Fibroblast of peridontal ligament (primary cell): Measurements from ENCODE around the gene RHBDF2.
A peak's percentile ranks its signal among the peaks of the same experiment; 100 is the strongest.

Experiments used
- DNase-seq: peaks from one replicate; pipeline ENCODE4 v3.0.0-alpha.2; 2010; ENCODE audit errors: extremely low read depth

RHBDF2 gene

DNA sequence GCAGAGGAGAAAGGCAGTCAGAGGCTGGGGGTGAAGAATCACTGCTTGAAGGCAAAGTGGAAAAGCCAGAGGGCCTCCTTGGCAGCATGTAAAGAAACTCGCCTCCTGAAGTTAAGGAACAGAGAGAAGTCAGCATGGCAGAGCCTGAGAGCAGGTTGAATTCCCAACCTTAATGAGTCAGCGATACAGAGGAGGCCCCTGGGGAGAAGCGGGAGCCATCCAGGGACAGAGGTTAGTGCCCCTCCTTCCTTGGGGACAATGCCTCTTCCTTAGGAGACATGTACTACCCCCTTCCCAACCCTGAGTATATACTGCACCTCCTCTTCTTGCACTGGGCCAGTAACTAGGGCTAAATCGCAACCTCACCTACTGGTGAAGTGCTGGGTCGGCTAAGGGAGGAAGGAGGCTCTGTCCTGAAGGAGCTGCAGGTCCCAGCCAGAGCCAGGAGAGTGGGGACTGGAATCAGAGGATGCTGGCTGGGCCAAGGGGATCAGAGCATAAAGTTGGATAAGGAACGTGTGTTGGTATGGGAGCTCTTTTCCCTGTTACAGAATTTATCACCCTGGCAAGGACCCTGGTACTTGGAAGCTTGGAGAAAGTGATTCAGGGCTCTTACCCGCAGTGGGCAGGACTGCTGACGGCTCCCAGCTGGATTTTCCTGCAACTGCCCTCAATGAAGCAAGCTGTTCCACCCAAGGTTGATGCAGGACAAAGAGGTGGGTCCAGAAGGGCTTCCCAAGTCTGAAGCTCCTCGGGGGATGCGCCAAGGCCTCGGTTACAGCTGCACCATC lies 39.3 kb downstream of the RHBDF2 start:
- DNase-seq, result no peak

GRCh38 chr17:76459674-76460073 lies 41.5 kb downstream of the RHBDF2 start:
- DNase-seq, result no peak

DNA sequence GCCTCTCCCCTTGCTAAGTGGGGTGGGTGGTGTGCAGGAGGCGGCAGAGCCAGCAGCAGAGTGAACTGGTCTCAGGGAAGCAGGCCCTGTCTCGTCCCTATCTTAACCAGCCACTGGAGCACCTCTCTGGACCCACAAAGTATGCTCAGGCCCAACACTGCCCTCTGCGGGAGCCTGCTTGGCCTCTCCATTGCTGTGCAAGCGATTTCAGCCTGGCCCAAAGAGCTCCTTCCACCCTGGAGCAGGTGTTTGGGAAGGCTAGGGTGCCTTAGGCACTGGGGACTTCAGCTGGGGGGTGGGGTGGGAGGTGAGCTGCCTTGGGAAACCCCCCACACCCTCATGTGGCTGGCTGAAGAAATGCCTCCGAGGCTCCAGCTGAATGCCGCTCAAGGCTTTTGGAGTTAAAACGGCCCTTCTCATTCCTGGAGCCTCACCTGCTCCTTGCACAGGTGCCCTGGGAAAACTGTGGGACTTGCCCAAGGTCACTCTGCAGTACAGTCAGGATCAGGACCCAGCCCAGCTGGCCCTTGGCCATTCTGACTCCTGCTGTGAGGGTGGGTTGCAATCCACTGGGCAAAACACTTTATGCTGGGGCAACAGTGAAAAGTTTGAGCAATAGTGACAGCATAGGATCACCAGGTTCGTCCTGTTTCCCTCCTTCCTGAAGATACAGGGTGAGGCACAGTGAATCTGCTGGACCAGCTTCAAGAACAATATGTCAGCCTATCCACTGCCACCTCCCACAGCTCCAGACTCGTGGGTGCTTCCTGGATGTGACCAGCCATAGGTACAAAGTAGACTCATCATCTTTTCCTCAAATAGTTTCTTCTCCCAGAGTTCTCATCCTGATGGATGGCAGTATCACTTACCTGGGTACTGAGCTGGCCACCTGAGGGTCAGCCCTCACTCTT lies 42.4 kb downstream of the RHBDF2 start:
- DNase-seq, result peak; percentile 59

GRCh38 chr17:76453431-76453743 lies 47.8 kb downstream of the RHBDF2 start:
- no peak for DNase-seq

GRCh38 chr17:76452660-76453430 lies 48.4 kb downstream of the RHBDF2 start, which contains the start of gene UBE2O:
UBE2O (minus strand) TSS chr17:76453152; CDS start chr17:76453141, 11 bp downstream.
- peak; percentile 72 for DNase-seq

- DNase-seq, result no peak
These were observed 49.0 kb downstream of the RHBDF2 start for GRCh38 chr17:76452127-76452659.

DNA sequence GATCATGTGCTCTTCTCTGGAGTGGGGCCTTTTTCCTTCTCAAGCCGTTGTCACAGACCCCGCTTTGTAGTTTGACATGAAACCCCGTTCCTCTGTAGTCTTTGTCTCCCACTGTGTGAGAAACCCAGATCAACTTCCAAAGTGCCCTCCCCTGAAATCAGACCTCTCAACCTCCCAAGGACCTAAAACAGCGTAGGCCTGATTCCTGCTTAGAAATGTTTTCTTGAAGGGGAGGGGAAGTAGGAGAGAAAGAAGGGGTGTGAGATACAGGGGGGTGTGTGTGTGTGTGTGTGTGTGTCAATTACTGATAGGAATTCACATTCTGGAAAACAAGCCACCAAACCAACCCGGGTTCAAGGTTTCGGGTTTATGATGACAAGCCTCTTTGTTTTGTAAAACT lies 49.7 kb downstream of the RHBDF2 start:
- DNase-seq, result peak; percentile 19

DNA sequence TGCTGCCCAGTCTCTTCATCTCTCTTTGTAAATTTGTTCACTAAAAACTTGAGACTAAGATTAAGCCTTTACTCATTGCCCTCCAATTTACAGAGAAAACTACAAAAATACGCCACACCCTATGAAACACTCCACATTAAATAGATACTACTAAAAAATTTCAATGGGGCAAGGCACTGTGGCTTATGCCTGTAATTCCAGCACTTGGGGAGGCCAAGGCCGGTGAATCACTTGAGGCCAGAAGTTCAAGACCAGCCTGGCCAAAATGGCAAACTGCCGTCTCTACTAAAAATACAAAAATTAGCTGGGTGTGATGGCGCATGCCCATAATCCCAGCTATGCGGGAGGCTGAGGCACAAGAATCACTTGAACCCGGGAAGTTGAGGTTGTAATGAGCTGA lies 52.1 kb downstream of the RHBDF2 start:
- DNase-seq, result peak; percentile 54

GRCh38 chr17:76447931-76448652 lies 53.1 kb downstream of the RHBDF2 start:
- DNase-seq, result peak; percentile 23

DNA sequence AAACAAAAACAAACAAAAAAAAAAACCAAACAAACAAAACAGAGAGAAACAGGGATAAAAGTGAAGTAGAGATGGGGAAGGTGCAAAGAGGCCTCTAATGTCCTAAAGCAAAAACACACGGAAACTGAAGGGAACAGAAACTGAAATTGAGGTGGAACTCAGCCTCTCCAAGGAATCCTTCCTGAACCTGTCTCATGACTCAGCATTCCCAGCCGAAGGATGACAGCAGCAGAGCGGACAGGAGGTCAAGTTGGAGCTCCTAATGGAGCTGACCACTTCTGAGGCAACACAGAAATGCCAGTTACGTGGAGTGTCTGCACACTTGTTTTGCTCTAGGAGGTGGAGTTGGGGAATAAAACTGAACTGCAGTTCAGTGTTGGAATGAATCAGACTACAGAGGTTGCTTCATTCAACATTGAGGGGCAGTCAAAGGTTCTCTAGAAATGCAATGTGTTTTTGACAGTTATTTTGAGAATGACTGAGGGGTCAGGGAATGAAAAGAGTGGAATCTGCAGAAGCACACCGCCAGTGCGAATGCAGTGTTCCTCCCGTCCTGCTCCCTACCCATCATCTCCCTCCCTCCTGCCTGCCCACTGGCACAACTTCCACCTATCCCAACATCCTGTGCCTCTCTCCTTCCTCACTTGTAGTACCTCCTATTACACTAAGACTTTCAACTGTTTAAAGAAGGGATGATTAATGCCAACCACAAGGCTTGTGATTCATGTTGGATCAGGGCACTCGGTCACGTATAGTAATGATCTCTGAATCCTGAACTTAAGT lies 54.6 kb downstream of the RHBDF2 start:
- peak; percentile 69 for DNase-seq

- DNase-seq, result no peak
These were observed 55.4 kb downstream of the RHBDF2 start for GRCh38 chr17:76445697-76446448.

GRCh38 chr17:76444518-76445311 lies 56.5 kb downstream of the RHBDF2 start:
- DNase-seq, result peak; percentile 21

- no peak for DNase-seq
These were observed 58.6 kb downstream of the RHBDF2 start for GRCh38 chr17:76442341-76443338.

GRCh38 chr17:76441686-76442340 lies 59.4 kb downstream of the RHBDF2 start:
- no peak for DNase-seq

- DNase-seq, result no peak
These were observed 60.4 kb downstream of the RHBDF2 start for GRCh38 chr17:76440751-76441362.

DNA sequence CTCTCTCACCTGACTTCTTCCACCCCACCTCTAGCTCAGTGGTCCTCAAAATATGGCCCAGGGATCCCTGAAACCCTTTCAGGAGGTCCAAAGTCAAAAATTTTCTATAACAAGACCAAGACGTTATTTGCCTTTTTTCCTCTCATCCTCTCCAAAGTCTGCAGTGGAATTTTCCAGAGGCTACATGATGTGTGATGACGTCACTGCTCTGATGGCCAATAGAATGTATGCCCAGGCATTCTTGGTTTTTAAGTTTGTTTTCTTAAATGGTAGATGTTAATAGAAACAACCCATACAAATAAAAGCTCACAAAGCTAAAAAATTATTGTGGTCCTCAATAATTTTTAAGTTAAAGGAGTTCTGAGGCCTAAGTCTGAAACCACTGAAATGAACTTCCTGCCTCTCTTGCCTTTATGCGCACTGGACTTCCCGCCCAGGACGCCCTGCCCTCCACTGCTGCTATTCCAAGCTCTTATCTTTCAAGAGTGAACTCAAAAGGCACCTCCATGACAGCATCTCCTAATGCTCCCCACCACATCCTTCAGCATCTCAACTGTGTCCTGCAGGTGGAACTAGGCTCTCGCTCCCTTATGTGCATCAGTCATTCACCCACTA lies 61.8 kb downstream of the RHBDF2 start:
- DNase-seq, result no peak
